HepG2 (cell line): ENCODE measurements around the gene YWHAQ. TPM values are rescaled to one million over a fixed set of nuclear protein-coding genes. Genes with fewer than 3 reads are reported as not detected.
A peak's percentile ranks its signal among the peaks of the same experiment; 100 is the strongest.

ENCODE experiments used
- PAX8 ChIP-seq: sonication (generic); formaldehyde crosslinking; IDR thresholded peaks from 2 replicates; pipeline ENCODE4 v1.8.0; 2022; ENCODE audit warnings: mild to moderate bottlenecking, missing genetic modification reagents, borderline replicate concordance
- RCOR2 ChIP-seq: IDR thresholded peaks from 2 replicates; pipeline ENCODE4 v1.6.1; 2016; ENCODE audit warnings: missing biosample characterization, missing genetic modification reagents
- ZNF577 ChIP-seq: sonication (generic); formaldehyde crosslinking; IDR thresholded peaks from 2 replicates; pipeline ENCODE4 v1.4.0; 2020; ENCODE audit warnings: mild to moderate bottlenecking, low read depth, missing genetic modification reagents, borderline replicate concordance
- polyA plus RNA-seq, 8 experiments: library from polyadenylated mRNA; depleted of rRNA in 3 of 8; stranded (reverse) in 7 of 8; unstranded in 1 of 8; fragments of >200 nt; fragmentation: Illumina TruSeq in 4 of 8; extraction: Trizol in 4 of 8; gene quantifications; 2 replicates each; pipeline versions ENCODE4 v1.2.1 to v1.2.3, GENCODE V29; 2011 to 2016; ENCODE audit warnings: low read depth in 4 of 8, missing spikeins in 1 of 8, mixed read lengths in 1 of 8; ENCODE audit not compliant: insufficient read depth in 1 of 8
- total RNA-seq, 5 experiments: library from RNA; depleted of rRNA; stranded (reverse); fragments of >200 nt; fragmentation: Illumina TruSeq; extraction: Trizol; gene quantifications; 2 replicates each; pipeline ENCODE4 v1.2.3, GENCODE V29; 2016; ENCODE audit warnings: low read depth in 1 of 5
- TF ChIP-seq, protein P1 (sequence below): sonication (generic); formaldehyde crosslinking; IDR thresholded peaks from 2 replicates; pipeline ENCODE4 v1.4.0; 2020; ENCODE audit warnings: missing genetic modification reagents
- TF ChIP-seq, protein P2 (sequence below): sonication (generic); formaldehyde crosslinking; IDR thresholded peaks from 2 replicates; pipeline ENCODE4 v1.4.0; 2020; ENCODE audit warnings: mild to moderate bottlenecking, low read depth, missing genetic modification reagents
- TF ChIP-seq, protein P3 (sequence below): sonication (generic); formaldehyde crosslinking; IDR thresholded peaks from 2 replicates; pipeline ENCODE4 v1.4.0; 2020; ENCODE audit warnings: mild to moderate bottlenecking, missing genetic modification reagents
- TF ChIP-seq, protein P4 (sequence below): sonication (generic); formaldehyde crosslinking; IDR thresholded peaks from 2 replicates; pipeline ENCODE4 v1.4.0; 2020; ENCODE audit warnings: mild to moderate bottlenecking, missing genetic modification reagents

Gene YWHAQ
- total and polyA plus RNA-seq, 2 of the 13 experiments (the other 11 are each of a cell fraction or from before 2014, with no cell fraction given), result 160 to 304 TPM

DNA sequence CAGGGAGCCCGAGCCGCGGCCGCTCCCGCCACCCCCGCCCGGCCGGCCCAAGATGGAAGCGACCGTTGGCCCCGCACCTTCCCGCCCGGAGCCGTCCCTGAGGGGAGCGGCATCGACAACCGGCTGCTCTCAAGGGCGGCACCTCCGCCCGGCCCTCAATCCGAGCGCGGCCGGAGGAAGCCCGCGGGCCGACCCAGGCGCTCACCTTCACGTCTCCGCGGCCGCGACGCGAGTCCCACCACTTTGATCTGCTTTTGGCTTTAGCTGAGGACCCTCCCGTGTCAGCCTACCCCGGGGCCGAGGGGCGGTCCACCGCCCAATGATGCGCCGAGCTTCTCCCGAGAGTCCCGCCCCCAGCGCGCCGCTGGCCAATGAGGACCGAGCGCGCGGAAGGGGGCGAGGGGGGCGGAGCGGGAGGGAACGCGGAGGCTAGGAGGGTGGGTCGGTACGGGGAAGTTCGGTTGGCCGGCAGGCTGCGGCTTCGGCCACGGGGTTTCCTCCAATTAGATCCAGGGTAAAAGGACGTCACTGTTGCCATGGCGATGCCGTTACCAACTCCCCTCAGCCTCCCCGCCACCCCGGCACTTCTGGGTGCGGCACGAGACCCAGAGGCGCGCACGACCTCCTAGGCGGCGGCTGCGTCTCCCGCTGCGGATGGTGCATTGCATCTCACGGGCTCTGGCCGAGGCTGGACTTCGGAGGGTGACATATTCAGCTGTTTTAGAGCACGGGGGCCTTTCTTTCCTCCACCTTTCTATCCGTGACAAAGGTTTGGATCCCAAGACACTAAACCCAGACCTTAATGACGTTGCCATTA, at the start of gene YWHAQ (continued):
- TF ChIP-seq, protein P1, sequence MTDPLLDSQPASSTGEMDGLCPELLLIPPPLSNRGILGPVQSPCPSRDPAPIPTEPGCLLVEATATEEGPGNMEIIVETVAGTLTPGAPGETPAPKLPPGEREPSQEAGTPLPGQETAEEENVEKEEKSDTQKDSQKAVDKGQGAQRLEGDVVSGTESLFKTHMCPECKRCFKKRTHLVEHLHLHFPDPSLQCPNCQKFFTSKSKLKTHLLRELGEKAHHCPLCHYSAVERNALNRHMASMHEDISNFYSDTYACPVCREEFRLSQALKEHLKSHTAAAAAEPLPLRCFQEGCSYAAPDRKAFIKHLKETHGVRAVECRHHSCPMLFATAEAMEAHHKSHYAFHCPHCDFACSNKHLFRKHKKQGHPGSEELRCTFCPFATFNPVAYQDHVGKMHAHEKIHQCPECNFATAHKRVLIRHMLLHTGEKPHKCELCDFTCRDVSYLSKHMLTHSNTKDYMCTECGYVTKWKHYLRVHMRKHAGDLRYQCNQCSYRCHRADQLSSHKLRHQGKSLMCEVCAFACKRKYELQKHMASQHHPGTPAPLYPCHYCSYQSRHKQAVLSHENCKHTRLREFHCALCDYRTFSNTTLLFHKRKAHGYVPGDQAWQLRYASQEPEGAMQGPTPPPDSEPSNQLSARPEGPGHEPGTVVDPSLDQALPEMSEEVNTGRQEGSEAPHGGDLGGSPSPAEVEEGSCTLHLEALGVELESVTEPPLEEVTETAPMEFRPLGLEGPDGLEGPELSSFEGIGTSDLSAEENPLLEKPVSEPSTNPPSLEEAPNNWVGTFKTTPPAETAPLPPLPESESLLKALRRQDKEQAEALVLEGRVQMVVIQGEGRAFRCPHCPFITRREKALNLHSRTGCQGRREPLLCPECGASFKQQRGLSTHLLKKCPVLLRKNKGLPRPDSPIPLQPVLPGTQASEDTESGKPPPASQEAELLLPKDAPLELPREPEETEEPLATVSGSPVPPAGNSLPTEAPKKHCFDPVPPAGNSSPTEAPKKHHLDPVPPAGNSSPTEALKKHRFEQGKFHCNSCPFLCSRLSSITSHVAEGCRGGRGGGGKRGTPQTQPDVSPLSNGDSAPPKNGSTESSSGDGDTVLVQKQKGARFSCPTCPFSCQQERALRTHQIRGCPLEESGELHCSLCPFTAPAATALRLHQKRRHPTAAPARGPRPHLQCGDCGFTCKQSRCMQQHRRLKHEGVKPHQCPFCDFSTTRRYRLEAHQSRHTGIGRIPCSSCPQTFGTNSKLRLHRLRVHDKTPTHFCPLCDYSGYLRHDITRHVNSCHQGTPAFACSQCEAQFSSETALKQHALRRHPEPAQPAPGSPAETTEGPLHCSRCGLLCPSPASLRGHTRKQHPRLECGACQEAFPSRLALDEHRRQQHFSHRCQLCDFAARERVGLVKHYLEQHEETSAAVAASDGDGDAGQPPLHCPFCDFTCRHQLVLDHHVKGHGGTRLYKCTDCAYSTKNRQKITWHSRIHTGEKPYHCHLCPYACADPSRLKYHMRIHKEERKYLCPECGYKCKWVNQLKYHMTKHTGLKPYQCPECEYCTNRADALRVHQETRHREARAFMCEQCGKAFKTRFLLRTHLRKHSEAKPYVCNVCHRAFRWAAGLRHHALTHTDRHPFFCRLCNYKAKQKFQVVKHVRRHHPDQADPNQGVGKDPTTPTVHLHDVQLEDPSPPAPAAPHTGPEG, result peak; percentile 33; the same call in 1 of the 2 replicates
- no peak; the same call in 1 of the 2 replicates for TF ChIP-seq RCOR2 (CRISPR knock-in tag)
- TF ChIP-seq, protein P2, sequence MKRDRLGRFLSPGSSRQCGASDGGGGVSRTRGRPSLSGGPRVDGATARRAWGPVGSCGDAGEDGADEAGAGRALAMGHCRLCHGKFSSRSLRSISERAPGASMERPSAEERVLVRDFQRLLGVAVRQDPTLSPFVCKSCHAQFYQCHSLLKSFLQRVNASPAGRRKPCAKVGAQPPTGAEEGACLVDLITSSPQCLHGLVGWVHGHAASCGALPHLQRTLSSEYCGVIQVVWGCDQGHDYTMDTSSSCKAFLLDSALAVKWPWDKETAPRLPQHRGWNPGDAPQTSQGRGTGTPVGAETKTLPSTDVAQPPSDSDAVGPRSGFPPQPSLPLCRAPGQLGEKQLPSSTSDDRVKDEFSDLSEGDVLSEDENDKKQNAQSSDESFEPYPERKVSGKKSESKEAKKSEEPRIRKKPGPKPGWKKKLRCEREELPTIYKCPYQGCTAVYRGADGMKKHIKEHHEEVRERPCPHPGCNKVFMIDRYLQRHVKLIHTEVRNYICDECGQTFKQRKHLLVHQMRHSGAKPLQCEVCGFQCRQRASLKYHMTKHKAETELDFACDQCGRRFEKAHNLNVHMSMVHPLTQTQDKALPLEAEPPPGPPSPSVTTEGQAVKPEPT (CRISPR knock-in tag), result no peak
- no peak for TF ChIP-seq PAX8
- TF ChIP-seq, protein P3, sequence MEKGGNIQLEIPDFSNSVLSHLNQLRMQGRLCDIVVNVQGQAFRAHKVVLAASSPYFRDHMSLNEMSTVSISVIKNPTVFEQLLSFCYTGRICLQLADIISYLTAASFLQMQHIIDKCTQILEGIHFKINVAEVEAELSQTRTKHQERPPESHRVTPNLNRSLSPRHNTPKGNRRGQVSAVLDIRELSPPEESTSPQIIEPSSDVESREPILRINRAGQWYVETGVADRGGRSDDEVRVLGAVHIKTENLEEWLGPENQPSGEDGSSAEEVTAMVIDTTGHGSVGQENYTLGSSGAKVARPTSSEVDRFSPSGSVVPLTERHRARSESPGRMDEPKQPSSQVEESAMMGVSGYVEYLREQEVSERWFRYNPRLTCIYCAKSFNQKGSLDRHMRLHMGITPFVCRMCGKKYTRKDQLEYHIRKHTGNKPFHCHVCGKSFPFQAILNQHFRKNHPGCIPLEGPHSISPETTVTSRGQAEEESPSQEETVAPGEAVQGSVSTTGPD (CRISPR knock-in tag), result no peak
- TF ChIP-seq, protein P4, sequence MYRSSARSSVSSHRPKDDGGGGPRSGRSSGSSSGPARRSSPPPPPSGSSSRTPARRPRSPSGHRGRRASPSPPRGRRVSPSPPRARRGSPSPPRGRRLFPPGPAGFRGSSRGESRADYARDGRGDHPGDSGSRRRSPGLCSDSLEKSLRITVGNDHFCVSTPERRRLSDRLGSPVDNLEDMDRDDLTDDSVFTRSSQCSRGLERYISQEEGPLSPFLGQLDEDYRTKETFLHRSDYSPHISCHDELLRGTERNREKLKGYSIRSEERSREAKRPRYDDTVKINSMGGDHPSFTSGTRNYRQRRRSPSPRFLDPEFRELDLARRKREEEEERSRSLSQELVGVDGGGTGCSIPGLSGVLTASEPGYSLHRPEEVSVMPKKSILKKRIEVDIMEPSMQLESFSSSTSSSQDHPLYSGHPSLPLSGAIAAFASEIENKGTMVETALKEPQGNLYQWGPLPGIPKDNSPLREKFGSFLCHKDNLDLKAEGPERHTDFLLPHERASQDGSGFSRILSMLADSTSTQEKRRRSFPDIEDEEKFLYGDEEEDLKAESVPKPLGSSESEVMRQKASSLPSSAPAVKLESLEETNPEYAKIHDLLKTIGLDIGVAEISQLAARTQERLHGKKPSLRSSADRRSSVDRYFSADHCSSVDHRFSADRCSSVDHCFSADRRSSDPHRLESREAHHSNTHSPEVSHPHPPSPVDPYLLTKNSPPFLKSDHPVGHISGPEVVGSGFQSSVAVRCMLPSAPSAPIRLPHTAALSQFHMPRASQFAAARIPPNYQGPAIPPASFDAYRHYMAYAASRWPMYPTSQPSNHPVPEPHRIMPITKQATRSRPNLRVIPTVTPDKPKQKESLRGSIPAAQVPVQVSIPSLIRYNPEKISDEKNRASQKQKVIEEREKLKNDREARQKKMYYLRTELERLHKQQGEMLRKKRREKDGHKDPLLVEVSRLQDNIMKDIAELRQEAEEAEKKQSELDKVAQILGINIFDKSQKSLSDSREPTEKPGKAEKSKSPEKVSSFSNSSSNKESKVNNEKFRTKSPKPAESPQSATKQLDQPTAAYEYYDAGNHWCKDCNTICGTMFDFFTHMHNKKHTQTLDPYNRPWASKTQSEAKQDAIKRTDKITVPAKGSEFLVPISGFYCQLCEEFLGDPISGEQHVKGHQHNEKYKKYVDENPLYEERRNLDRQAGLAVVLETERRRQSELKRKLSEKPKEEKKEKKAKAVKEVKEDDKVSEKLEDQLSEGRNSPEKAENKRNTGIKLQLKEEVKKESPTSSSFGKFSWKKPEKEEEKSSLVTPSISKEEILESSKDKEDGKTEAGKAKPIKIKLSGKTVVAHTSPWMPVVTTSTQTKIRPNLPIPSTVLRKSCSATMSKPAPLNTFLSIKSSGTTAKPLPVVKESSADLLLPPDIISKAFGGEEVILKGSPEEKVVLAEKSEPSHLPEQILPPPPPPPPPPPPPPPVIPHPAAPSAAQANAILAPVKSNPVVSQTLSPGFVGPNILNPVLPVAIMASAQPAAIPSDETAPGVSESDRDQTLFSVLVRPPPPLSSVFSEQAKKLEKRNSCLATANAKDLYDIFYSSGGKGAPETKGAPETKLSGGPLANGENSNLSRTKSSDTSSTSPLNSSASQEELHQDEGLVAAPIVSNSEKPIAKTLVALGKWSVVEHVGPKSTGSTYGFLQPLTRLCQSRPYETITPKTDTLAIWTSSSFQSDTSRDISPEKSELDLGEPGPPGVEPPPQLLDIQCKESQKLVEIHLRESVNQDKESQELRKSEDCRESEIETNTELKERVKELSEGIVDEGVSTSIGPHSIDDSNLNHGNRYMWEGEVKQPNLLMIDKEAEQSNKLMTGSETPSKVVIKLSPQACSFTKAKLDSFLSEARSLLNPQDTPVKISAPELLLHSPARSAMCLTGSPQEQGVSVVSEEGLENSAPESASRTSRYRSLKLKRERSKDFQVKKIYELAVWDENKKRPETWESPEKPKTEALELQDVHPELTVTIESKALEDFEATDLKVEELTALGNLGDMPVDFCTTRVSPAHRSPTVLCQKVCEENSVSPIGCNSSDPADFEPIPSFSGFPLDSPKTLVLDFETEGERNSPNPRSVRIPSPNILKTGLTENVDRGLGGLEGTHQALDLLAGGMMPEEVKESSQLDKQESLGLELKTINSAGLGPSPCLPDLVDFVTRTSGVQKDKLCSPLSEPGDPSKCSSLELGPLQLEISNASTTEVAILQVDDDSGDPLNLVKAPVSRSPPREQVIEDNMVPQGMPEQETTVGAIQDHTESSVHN (CRISPR knock-in tag), result peak; percentile 59; the same call in 1 of the 2 replicates
- no peak for TF ChIP-seq ZNF577
